Trophoblast cell (in vitro differentiated cells and primary cell): ENCODE measurements around the gene GRB10.

Experiments
- DNase-seq, 2 donors: peaks; one replicate each; pipeline ENCODE4 v3.0.0-alpha.2; 2016
- H2AFZ ChIP-seq: 2 replicates; pipeline ENCODE4 v1.6.1; 2013; ENCODE audit warnings: low read length, moderate library complexity, mild to moderate bottlenecking; ENCODE audit not compliant: insufficient read depth, poor library complexity
- H2AK5ac ChIP-seq: 2 replicates; pipeline ENCODE4 v1.6.1; 2013; ENCODE audit warnings: mild to moderate bottlenecking, low read length
- H2BK120ac ChIP-seq: 2 replicates; pipeline ENCODE4 v1.6.1; 2013; ENCODE audit warnings: low read length, mild to moderate bottlenecking, moderate library complexity; ENCODE audit not compliant: insufficient read depth, poor library complexity
- H2BK12ac ChIP-seq: 2 replicates; pipeline ENCODE4 v1.6.1; 2013; ENCODE audit warnings: mild to moderate bottlenecking, low read length, moderate library complexity
- H2BK5ac ChIP-seq: 2 replicates; pipeline ENCODE4 v1.6.1; 2013; ENCODE audit warnings: low read length, low read depth, moderate library complexity, mild to moderate bottlenecking; ENCODE audit not compliant: poor library complexity
- H3K14ac ChIP-seq: 2 replicates; pipeline ENCODE4 v1.6.1; 2013; ENCODE audit warnings: mild to moderate bottlenecking, low read length
- H3K18ac ChIP-seq: 2 replicates; pipeline ENCODE4 v1.6.1; 2013; ENCODE audit warnings: mild to moderate bottlenecking, low read length
- H3K23ac ChIP-seq: 2 replicates; pipeline ENCODE4 v1.6.1; 2013; ENCODE audit warnings: low read length
- H3K27ac ChIP-seq: 2 replicates; pipeline ENCODE4 v1.5.1; 2013; ENCODE audit warnings: low read depth, mild to moderate bottlenecking, inconsistent platforms, low read length, moderate library complexity
- H3K27me3 ChIP-seq: 2 replicates; pipeline ENCODE4 v1.6.1; 2013; ENCODE audit warnings: inconsistent platforms, mild to moderate bottlenecking, low read length, moderate library complexity; ENCODE audit not compliant: insufficient read depth
- H3K36me3 ChIP-seq, 2 experiments: 1 replicate in 1 of 2; 2 replicates in 1 of 2; pipeline ENCODE4 v1.6.1; 2013; ENCODE audit warnings: low read length in 2 of 2, mild to moderate bottlenecking in 2 of 2, moderate library complexity in 1 of 2; ENCODE audit not compliant: insufficient read depth in 2 of 2, control insufficient read depth in 1 of 2
- H3K4ac ChIP-seq: 2 replicates; pipeline ENCODE4 v1.6.1; 2013; ENCODE audit warnings: low read depth, mild to moderate bottlenecking, low read length, moderate library complexity
- H3K4me1 ChIP-seq, 2 experiments: 1 replicate in 1 of 2; 2 replicates in 1 of 2; pipeline ENCODE4 v1.6.1; 2013; ENCODE audit warnings: low read length in 2 of 2, mild to moderate bottlenecking in 2 of 2, moderate library complexity in 1 of 2; ENCODE audit not compliant: insufficient read depth in 2 of 2, control insufficient read depth in 1 of 2
- H3K4me2 ChIP-seq: 2 replicates; pipeline ENCODE4 v1.6.1; 2013; ENCODE audit warnings: inconsistent platforms, mild to moderate bottlenecking, low read length, moderate library complexity
- H3K4me3 ChIP-seq: 2 replicates; pipeline ENCODE4 v1.5.1; 2013; ENCODE audit warnings: mild to moderate bottlenecking, low read depth, low read length, inconsistent platforms
- H3K79me1 ChIP-seq: one replicate; pipeline ENCODE4 v1.6.1; 2013; ENCODE audit warnings: low read length
- H3K79me2 ChIP-seq: 2 replicates; pipeline ENCODE4 v1.6.1; 2013; ENCODE audit warnings: low read length, mild to moderate bottlenecking; ENCODE audit not compliant: control insufficient read depth, insufficient read depth, poor library complexity
- H3K9ac ChIP-seq: 2 replicates; pipeline ENCODE4 v1.6.1; 2013; ENCODE audit warnings: mild to moderate bottlenecking, low read length
- H3K9me3 ChIP-seq: 2 replicates; pipeline ENCODE4 v1.6.1; 2013; ENCODE audit warnings: low read depth, mild to moderate bottlenecking, control low read depth, inconsistent platforms, low read length; ENCODE audit not compliant: insufficient read depth
- H4K12ac ChIP-seq: 2 replicates; pipeline ENCODE4 v1.6.1; 2013; ENCODE audit warnings: low read depth, mild to moderate bottlenecking, low read length, moderate library complexity
- H4K8ac ChIP-seq: 2 replicates; pipeline ENCODE4 v1.6.1; 2013; ENCODE audit warnings: low read depth, mild to moderate bottlenecking, low read length, moderate library complexity
- H4K91ac ChIP-seq: one replicate; pipeline ENCODE4 v1.6.1; 2013; ENCODE audit warnings: low read depth, mild to moderate bottlenecking, low read length, moderate library complexity
- WGBS: extraction: QIAGEN DNeasy Blood & Tissue Kit; methylation state at CpG from one replicate; pipeline ENCODE4 v1.1.7; 2013; ENCODE audit warnings: missing lambda C conversion rate; ENCODE audit not compliant: insufficient read length, insufficient coverage; ENCODE audit errors: extremely low coverage; 5-methylcytosine and 5-hydroxymethylcytosine counted together

Gene GRB10

GRCh38 chr7:50803359-50804337 lies 21.0 kb upstream of the GRB10 start:
- H2BK12ac ChIP-seq: no peak overlapping the region
- no peak overlapping the region for H3K4me2 ChIP-seq
- H3K79me1 ChIP-seq: no peaks in the 10 kb centered on the region
- no peak for DNase-seq
- no peak overlapping the region for H2BK120ac ChIP-seq
- no peak overlapping the region for H3K4me3 ChIP-seq
- H3K4ac ChIP-seq: no peak overlapping the region
- no peak overlapping the region for H3K9ac ChIP-seq
- no peak overlapping the region for H4K8ac ChIP-seq
- H2AFZ ChIP-seq: no peak overlapping the region
- H3K27me3 ChIP-seq: no peaks in the 10 kb centered on the region
- H3K79me2 ChIP-seq: no peaks in the 10 kb centered on the region
- H2AK5ac ChIP-seq: no peak overlapping the region
- H3K36me3 ChIP-seq: no peaks in the 10 kb centered on the region
- no peak overlapping the region for H3K14ac ChIP-seq
- no peak overlapping the region for H3K27ac ChIP-seq
- no peaks in the 10 kb centered on the region for H3K4me1 ChIP-seq
- H4K91ac ChIP-seq: no peak overlapping the region
- no peak overlapping the region for H2BK5ac ChIP-seq
- H3K9me3 ChIP-seq: no peaks in the 10 kb centered on the region
- no CpG with 5 or more reads among the region's 5 CpGs for WGBS
- H3K23ac ChIP-seq: no peak overlapping the region
- no peak overlapping the region for H3K18ac ChIP-seq
- H4K12ac ChIP-seq: no peak overlapping the region

- peak in 1 of 2 donors; percentile 52 for DNase-seq
- no peak overlapping the region for H4K8ac ChIP-seq
- no peak overlapping the region for H2AFZ ChIP-seq
- H3K4me2 ChIP-seq: no peak overlapping the region
- no peaks in the 10 kb centered on the region for H3K79me1 ChIP-seq
- H4K12ac ChIP-seq: no peak overlapping the region
- no peak overlapping the region for H3K4me3 ChIP-seq
- H3K14ac ChIP-seq: no peak overlapping the region
- H3K23ac ChIP-seq: no peak overlapping the region
- no peak overlapping the region for H2BK120ac ChIP-seq
- H2BK12ac ChIP-seq: no peak overlapping the region
- no peaks in the 10 kb centered on the region for H3K4me1 ChIP-seq
- H3K79me2 ChIP-seq: no peaks in the 10 kb centered on the region
- no peaks in the 10 kb centered on the region for H3K27me3 ChIP-seq
- no CpG with 5 or more reads among the region's 1 CpG for WGBS
- H3K9me3 ChIP-seq: peaks cover 2% of the 10 kb centered on the region
- no peak overlapping the region for H3K4ac ChIP-seq
- no peak overlapping the region for H3K18ac ChIP-seq
- no peak overlapping the region for H2AK5ac ChIP-seq
- H3K9ac ChIP-seq: no peak overlapping the region
- H3K27ac ChIP-seq: no peak overlapping the region
- no peak overlapping the region for H4K91ac ChIP-seq
- H3K36me3 ChIP-seq: no peaks in the 10 kb centered on the region
- no peak overlapping the region for H2BK5ac ChIP-seq
Observed at GRCh38 chr7:50801907-50802306, 19.2 kb upstream of the GRB10 start.

GRCh38 chr7:50799873-50800272 lies 17.2 kb upstream of the GRB10 start:
- Histone ChIP-seq H3K14ac (no peak overlapping the region), H2BK12ac (no peak overlapping the region), H3K27me3 (no peaks in the 10 kb centered on the region), H3K23ac (no peak overlapping the region), H2AFZ (no peak overlapping the region), H3K4me1 (no peaks in the 10 kb centered on the region), H2BK5ac (no peak overlapping the region), H3K9me3 (peaks cover 2% of the 10 kb centered on the region), H3K79me2 (no peaks in the 10 kb centered on the region), H4K91ac (no peak overlapping the region), H3K27ac (no peak overlapping the region), H3K4me3 (no peak overlapping the region), H4K8ac (no peak overlapping the region), H2AK5ac (no peak overlapping the region), H2BK120ac (no peak overlapping the region), H4K12ac (no peak overlapping the region), H3K79me1 (no peaks in the 10 kb centered on the region), H3K9ac (no peak overlapping the region), H3K4me2 (no peak overlapping the region), H3K36me3 (no peaks in the 10 kb centered on the region), H3K4ac (no peak overlapping the region), H3K18ac (no peak overlapping the region)
- no peak for DNase-seq
- WGBS: no CpG with 5 or more reads among the region's 8 CpGs

GRCh38 chr7:50798126-50798525 lies 15.4 kb upstream of the GRB10 start:
- no peak overlapping the region for H3K4ac ChIP-seq
- no peak overlapping the region for H3K18ac ChIP-seq
- peaks cover 3% of the 10 kb centered on the region for H3K79me1 ChIP-seq
- no peak overlapping the region for H2AFZ ChIP-seq
- H4K8ac ChIP-seq: no peak overlapping the region
- no peak overlapping the region for H3K14ac ChIP-seq
- peaks cover 4% of the 10 kb centered on the region for H3K27me3 ChIP-seq
- no peak overlapping the region for H4K91ac ChIP-seq
- no peak overlapping the region for H3K4me3 ChIP-seq
- no CpG with 5 or more reads among the region's 2 CpGs for WGBS
- H2BK120ac ChIP-seq: no peak overlapping the region
- peaks cover 0 to 3% of the 10 kb centered on the region in 2 experiments for H3K4me1 ChIP-seq
- H3K27ac ChIP-seq: no peak overlapping the region
- peak in 1 of 2 donors; percentile 34 for DNase-seq
- H3K9me3 ChIP-seq: peaks cover 2% of the 10 kb centered on the region
- peaks cover 2% of the 10 kb centered on the region for H3K79me2 ChIP-seq
- no peak overlapping the region for H3K23ac ChIP-seq
- H2BK5ac ChIP-seq: no peak overlapping the region
- H3K9ac ChIP-seq: no peak overlapping the region
- H3K36me3 ChIP-seq: no peaks in the 10 kb centered on the region
- H4K12ac ChIP-seq: no peak overlapping the region
- H3K4me2 ChIP-seq: no peak overlapping the region
- H2BK12ac ChIP-seq: no peak overlapping the region
- no peak overlapping the region for H2AK5ac ChIP-seq
